ENCODE results near the gene COL26A1.
A peak's percentile ranks its signal among the peaks of the same experiment; 100 is the strongest.

Gene COL26A1

GRCh38 chr7:101518336-101518735 lies 155.7 kb downstream of the COL26A1 start:
- Histone ChIP-seq H3K9me3 (replicated peaks in 1 of 2; ENCODE audit: control insufficient read depth in 2 of 2, insufficient read depth in 1 of 2, low read depth in 1 of 2, low read length in 2 of 2) (no peaks in the 10 kb centered on the region), H3K4me3 (ENCODE audit: low read length in 2 of 2) (no peak overlapping the region), H2BK5ac (ENCODE audit: low read length) (no peak overlapping the region), H3K27me3 (ENCODE audit: control insufficient read depth in 3 of 3, insufficient read depth in 3 of 3, low read depth in 1 of 3, low read length in 3 of 3) (no peaks in the 10 kb centered on the region), H3K23ac (ENCODE audit: low read depth, low read length, poor library complexity) (no peak overlapping the region), H2AK5ac (ENCODE audit: low read depth, low read length) (no peak overlapping the region), H2BK12ac (ENCODE audit: low read length) (no peak overlapping the region), H2AFZ (ENCODE audit: low read length) (no peak overlapping the region), H3K9ac (ENCODE audit: low read depth, low read length, poor library complexity) (no peak overlapping the region), H4K91ac (ENCODE audit: low read depth, low read length, poor library complexity) (no peak overlapping the region), H3K4me2 (ENCODE audit: insufficient read depth, low read length, poor library complexity, severe bottlenecking) (no peak overlapping the region), H3K36me3 (replicated peaks in 1 of 2; ENCODE audit: control insufficient read depth in 2 of 2, insufficient read depth in 2 of 2, low read length in 2 of 2) (peaks cover 0 to 4% of the 10 kb centered on the region in 2 donors), H3K79me1 (ENCODE audit: low read depth, low read length) (no peaks in the 10 kb centered on the region), H2BK15ac (ENCODE audit: low read length) (no peak overlapping the region), H3K4ac (ENCODE audit: low read length) (no peak overlapping the region), H4K8ac (ENCODE audit: low read depth, low read length) (no peak overlapping the region), H3K4me1 (ENCODE audit: control insufficient read depth in 2 of 2, insufficient read depth in 1 of 2, low read depth in 1 of 2, low read length in 2 of 2) (peaks cover 4 to 5% of the 10 kb centered on the region in 2 donors), H3K18ac (ENCODE audit: low read length) (no peak overlapping the region), H3K27ac (replicated peaks; ENCODE audit: low read length) (no peak overlapping the region), H2BK120ac (ENCODE audit: low read depth, low read length) (no peak overlapping the region), H3K14ac (ENCODE audit: low read length) (no peak overlapping the region)
- no CpG with 5 or more reads among the region's 9 CpGs for WGBS, 2 donors (ENCODE audit: extremely low coverage in 2 of 2, insufficient read length in 2 of 2, insufficient replicate concordance in 1 of 2)
- no peak for DNase-seq (ENCODE audit: low spot score)

GRCh38 chr7:101519324-101520023 lies 156.8 kb downstream of the COL26A1 start:
- no CpG with 5 or more reads among the region's 12 CpGs for WGBS, 2 donors (ENCODE audit: extremely low coverage in 2 of 2, insufficient read length in 2 of 2, insufficient replicate concordance in 1 of 2)
- Histone ChIP-seq H3K27me3 (ENCODE audit: control insufficient read depth in 3 of 3, insufficient read depth in 3 of 3, low read depth in 1 of 3, low read length in 3 of 3) (no peaks in the 10 kb centered on the region), H3K27ac (replicated peaks; ENCODE audit: low read length) (no peak overlapping the region), H3K4me1 (ENCODE audit: control insufficient read depth in 2 of 2, insufficient read depth in 1 of 2, low read depth in 1 of 2, low read length in 2 of 2) (peaks cover 4 to 5% of the 10 kb centered on the region in 2 donors), H3K14ac (ENCODE audit: low read length) (no peak overlapping the region), H4K8ac (ENCODE audit: low read depth, low read length) (no peak overlapping the region), H2AFZ (ENCODE audit: low read length) (no peak overlapping the region), H4K91ac (ENCODE audit: low read depth, low read length, poor library complexity) (no peak overlapping the region), H3K9ac (ENCODE audit: low read depth, low read length, poor library complexity) (no peak overlapping the region), H3K36me3 (replicated peaks in 1 of 2; ENCODE audit: control insufficient read depth in 2 of 2, insufficient read depth in 2 of 2, low read length in 2 of 2) (peaks cover 0 to 4% of the 10 kb centered on the region in 2 donors), H2BK5ac (ENCODE audit: low read length) (peak overlapping the region; percentile 59), H2BK120ac (ENCODE audit: low read depth, low read length) (no peak overlapping the region), H3K4ac (ENCODE audit: low read length) (no peak overlapping the region), H3K18ac (ENCODE audit: low read length) (peak overlapping the region; percentile 7), H3K4me3 (ENCODE audit: low read length in 2 of 2) (no peak overlapping the region), H2BK12ac (ENCODE audit: low read length) (no peak overlapping the region), H3K79me1 (ENCODE audit: low read depth, low read length) (no peaks in the 10 kb centered on the region), H2AK5ac (ENCODE audit: low read depth, low read length) (no peak overlapping the region), H3K23ac (ENCODE audit: low read depth, low read length, poor library complexity) (no peak overlapping the region), H3K9me3 (replicated peaks in 1 of 2; ENCODE audit: control insufficient read depth in 2 of 2, insufficient read depth in 1 of 2, low read depth in 1 of 2, low read length in 2 of 2) (no peaks in the 10 kb centered on the region), H3K4me2 (ENCODE audit: insufficient read depth, low read length, poor library complexity, severe bottlenecking) (no peak overlapping the region), H2BK15ac (ENCODE audit: low read length) (no peak overlapping the region)
- no peak for DNase-seq (ENCODE audit: low spot score)

DNA sequence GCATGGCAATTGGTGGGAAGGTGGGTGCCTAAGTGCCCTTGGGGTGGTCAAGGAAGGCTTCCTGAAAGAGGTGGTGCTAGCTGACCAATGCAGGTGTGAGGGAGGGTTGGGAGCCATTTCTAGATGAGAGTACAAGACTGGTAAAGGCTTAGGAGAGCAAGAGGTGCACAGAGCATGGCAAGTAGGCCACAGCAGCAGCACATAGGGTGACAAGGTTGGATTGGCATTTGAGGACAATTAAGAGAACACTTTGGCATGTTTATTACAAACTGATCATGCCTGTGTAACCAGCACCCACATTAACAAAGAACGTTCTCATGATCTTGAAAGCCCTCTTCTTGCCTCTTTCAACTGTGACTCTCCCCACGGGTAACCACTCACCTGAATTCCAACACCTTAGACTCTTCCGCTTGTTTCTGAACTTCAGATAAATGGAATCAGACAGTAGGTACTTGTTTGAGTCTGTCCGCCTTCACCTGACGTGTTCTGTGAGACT lies 158.8 kb downstream of the COL26A1 start:
- Histone ChIP-seq H3K9me3 (replicated peaks in 1 of 2; ENCODE audit: control insufficient read depth in 2 of 2, insufficient read depth in 1 of 2, low read depth in 1 of 2, low read length in 2 of 2) (no peaks in the 10 kb centered on the region), H3K4me3 (ENCODE audit: low read length in 2 of 2) (no peak overlapping the region), H3K18ac (ENCODE audit: low read length) (no peak overlapping the region), H2BK12ac (ENCODE audit: low read length) (no peak overlapping the region), H3K23ac (ENCODE audit: low read depth, low read length, poor library complexity) (no peak overlapping the region), H3K4ac (ENCODE audit: low read length) (no peak overlapping the region), H3K4me2 (ENCODE audit: insufficient read depth, low read length, poor library complexity, severe bottlenecking) (no peak overlapping the region), H2AFZ (ENCODE audit: low read length) (no peak overlapping the region), H4K8ac (ENCODE audit: low read depth, low read length) (no peak overlapping the region), H3K27me3 (ENCODE audit: control insufficient read depth in 3 of 3, insufficient read depth in 3 of 3, low read depth in 1 of 3, low read length in 3 of 3) (no peaks in the 10 kb centered on the region), H3K4me1 (ENCODE audit: control insufficient read depth in 2 of 2, insufficient read depth in 1 of 2, low read depth in 1 of 2, low read length in 2 of 2) (peaks cover 4% of the 10 kb centered on the region in 2 donors), H2BK15ac (ENCODE audit: low read length) (no peak overlapping the region), H3K79me1 (ENCODE audit: low read depth, low read length) (peaks cover 2% of the 10 kb centered on the region), H2BK120ac (ENCODE audit: low read depth, low read length) (no peak overlapping the region), H3K14ac (ENCODE audit: low read length) (no peak overlapping the region), H4K91ac (ENCODE audit: low read depth, low read length, poor library complexity) (no peak overlapping the region), H3K9ac (ENCODE audit: low read depth, low read length, poor library complexity) (no peak overlapping the region), H2AK5ac (ENCODE audit: low read depth, low read length) (no peak overlapping the region), H2BK5ac (ENCODE audit: low read length) (no peak overlapping the region), H3K27ac (replicated peaks; ENCODE audit: low read length) (no peak overlapping the region), H3K36me3 (replicated peaks in 1 of 2; ENCODE audit: control insufficient read depth in 2 of 2, insufficient read depth in 2 of 2, low read length in 2 of 2) (peaks cover 0 to 6% of the 10 kb centered on the region in 2 donors)
- WGBS, 2 donors (ENCODE audit: extremely low coverage in 2 of 2, insufficient read length in 2 of 2, insufficient replicate concordance in 1 of 2) = no CpG with 5 or more reads among the region's 5 CpGs
- DNase-seq (ENCODE audit: low spot score) = no peak

- no peaks in the 10 kb centered on the region for H3K9me3 ChIP-seq (replicated peaks in 1 of 2; ENCODE audit: control insufficient read depth in 2 of 2, insufficient read depth in 1 of 2, low read depth in 1 of 2, low read length in 2 of 2)
- H3K4me2 ChIP-seq (ENCODE audit: insufficient read depth, low read length, poor library complexity, severe bottlenecking) = no peak overlapping the region
- H4K91ac ChIP-seq (ENCODE audit: low read depth, low read length, poor library complexity) = no peak overlapping the region
- no peak overlapping the region for H3K9ac ChIP-seq (ENCODE audit: low read depth, low read length, poor library complexity)
- H3K23ac ChIP-seq (ENCODE audit: low read depth, low read length, poor library complexity) = no peak overlapping the region
- H4K8ac ChIP-seq (ENCODE audit: low read depth, low read length) = no peak overlapping the region
- H2BK15ac ChIP-seq (ENCODE audit: low read length) = no peak overlapping the region
- H3K4me1 ChIP-seq (ENCODE audit: control insufficient read depth in 2 of 2, insufficient read depth in 1 of 2, low read depth in 1 of 2, low read length in 2 of 2) = peaks cover 0 to under 1% of the 10 kb centered on the region in 2 donors
- H3K27me3 ChIP-seq (ENCODE audit: control insufficient read depth in 3 of 3, insufficient read depth in 3 of 3, low read depth in 1 of 3, low read length in 3 of 3) = no peaks in the 10 kb centered on the region
- H3K79me1 ChIP-seq (ENCODE audit: low read depth, low read length) = peaks cover 3% of the 10 kb centered on the region
- H3K18ac ChIP-seq (ENCODE audit: low read length) = no peak overlapping the region
- H3K4ac ChIP-seq (ENCODE audit: low read length) = no peak overlapping the region
- H3K36me3 ChIP-seq (replicated peaks in 1 of 2; ENCODE audit: control insufficient read depth in 2 of 2, insufficient read depth in 2 of 2, low read length in 2 of 2) = peaks cover 0 to 10% of the 10 kb centered on the region in 2 donors
- no peak overlapping the region for H2BK12ac ChIP-seq (ENCODE audit: low read length)
- H2AK5ac ChIP-seq (ENCODE audit: low read depth, low read length) = no peak overlapping the region
- H2BK5ac ChIP-seq (ENCODE audit: low read length) = no peak overlapping the region
- H3K4me3 ChIP-seq (ENCODE audit: low read length in 2 of 2) = peak overlapping the region in 1 of 2 donors; percentile 42
- H3K14ac ChIP-seq (ENCODE audit: low read length) = no peak overlapping the region
- H2AFZ ChIP-seq (ENCODE audit: low read length) = no peak overlapping the region
- no CpG with 5 or more reads among the region's 5 CpGs for WGBS, 2 donors (ENCODE audit: extremely low coverage in 2 of 2, insufficient read length in 2 of 2, insufficient replicate concordance in 1 of 2)
- H2BK120ac ChIP-seq (ENCODE audit: low read depth, low read length) = no peak overlapping the region
- no peak for DNase-seq (ENCODE audit: low spot score)
- H3K27ac ChIP-seq (replicated peaks; ENCODE audit: low read length) = no peak overlapping the region
These were observed 159.3 kb downstream of the COL26A1 start for GRCh38 chr7:101522021-101522420.

Data from neuronal stem cell (in vitro differentiated cells).